GM19193 (cell line): ENCODE results near the gene KCNG1.

Source experiments
- POLR2A ChIP-seq: IDR thresholded peaks from 4 replicates; pipeline ENCODE4 v1.6.1; 2011; ENCODE audit not compliant: insufficient read depth, insufficient read length; ENCODE audit errors: extremely low read depth

The KCNG1 gene

GRCh38 chr20:51043811-51044210 lies 20.9 kb upstream of the KCNG1 start:
- no peak for TF ChIP-seq POLR2A

GRCh38 chr20:51042657-51043247 lies 19.8 kb upstream of the KCNG1 start:
- TF ChIP-seq POLR2A = no peak

DNA sequence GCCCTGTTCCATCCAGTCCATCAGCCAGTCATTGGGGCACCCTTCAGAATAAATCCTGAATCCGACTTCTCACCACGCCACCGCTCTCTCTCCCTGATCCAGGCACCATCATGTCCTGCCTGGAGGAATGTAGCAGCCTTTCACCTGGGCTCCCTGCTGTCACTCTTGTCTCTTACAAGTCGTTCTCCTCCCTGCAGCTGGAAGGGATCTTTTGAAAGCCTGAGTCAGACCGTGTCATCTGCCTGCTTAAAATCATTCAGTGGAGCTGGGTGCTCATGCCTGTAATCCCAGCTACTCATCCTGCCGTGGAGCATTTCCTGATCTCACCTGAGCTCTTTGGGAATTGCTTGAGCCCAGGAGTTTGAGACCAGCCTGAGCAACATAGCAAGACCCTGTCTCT lies 19.2 kb upstream of the KCNG1 start:
- TF ChIP-seq POLR2A = no peak

GRCh38 chr20:51037532-51038115 lies 14.7 kb upstream of the KCNG1 start:
- no peak for TF ChIP-seq POLR2A

DNA sequence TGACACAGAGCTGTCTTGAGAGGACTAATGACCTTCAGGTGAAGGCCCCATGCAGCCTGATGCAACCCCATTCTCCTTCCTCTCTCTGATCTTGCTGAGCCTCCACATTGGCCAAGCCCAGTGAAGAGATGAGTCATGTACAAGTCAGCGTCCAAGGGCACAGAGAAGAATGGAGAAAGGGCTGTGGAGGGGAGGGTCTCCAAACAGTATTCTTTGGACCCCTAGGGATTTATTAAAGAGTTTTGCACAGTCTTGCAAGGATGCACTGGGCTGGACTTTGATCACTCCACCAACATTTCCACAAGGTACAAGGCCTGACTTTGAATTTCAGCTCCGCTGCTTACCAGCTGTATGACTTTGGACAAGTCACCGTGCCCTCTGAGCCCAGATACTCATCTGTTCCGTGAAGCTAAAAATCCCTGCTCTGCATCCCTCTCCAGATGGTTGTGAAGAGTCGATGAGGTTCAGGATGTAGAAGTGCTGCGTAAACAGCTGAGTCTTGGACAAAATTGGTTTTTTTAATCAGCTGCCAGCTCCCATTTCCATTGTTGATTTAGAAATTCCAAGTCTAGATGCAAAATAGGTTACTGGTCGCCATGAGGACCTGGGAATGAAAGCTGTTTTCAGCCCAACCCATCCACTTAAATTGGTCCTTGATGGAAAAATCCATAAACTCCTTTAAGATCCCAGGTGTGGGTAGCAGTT lies 14.1 kb upstream of the KCNG1 start:
- no peak for TF ChIP-seq POLR2A

- TF ChIP-seq POLR2A = no peak
These were observed 13.3 kb upstream of the KCNG1 start for GRCh38 chr20:51036226-51036625.

- TF ChIP-seq POLR2A = no peak
These were observed 12.2 kb upstream of the KCNG1 start for GRCh38 chr20:51034988-51035656.

DNA sequence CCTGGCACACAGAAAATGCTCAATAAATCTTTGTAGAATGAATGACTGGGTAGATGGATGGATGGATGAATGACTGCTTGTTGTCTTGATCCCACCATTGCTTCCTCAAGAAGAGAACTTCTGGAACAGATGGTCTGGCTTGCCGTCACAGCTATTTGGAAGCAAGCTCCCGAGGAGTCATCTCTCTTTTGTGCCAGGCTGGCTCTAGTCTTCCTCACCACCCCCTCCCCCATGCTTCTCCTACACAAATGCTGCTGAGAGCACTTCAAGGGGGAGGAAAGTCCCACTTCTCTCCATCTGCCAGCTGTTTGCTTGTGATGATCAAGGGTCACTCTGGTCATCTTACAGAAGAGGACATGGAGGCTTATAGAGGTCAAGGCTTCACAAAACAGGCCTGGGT lies 11.6 kb upstream of the KCNG1 start:
- TF ChIP-seq POLR2A = no peak

- TF ChIP-seq POLR2A = no peak
These were observed 7.3 kb upstream of the KCNG1 start for GRCh38 chr20:51029963-51030920.

DNA sequence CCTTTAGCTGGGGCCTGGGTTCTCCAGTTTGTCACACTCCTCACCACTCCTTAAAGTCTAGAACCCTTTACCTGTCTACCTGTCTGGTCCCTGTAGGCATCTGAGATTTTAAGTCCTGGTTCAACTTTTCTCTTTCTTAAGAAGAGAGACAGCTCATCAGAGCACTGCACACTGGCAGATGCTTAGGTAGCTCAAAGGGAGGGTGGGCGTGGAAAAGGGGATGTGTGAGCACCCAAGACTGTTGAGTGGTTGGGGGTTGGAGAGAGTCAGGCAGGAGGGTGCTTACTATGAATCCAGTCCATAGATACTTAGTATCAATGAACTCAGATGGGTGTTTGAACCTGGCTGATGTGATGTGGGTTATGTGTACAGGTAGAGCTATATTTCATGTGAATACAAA lies 6.6 kb upstream of the KCNG1 start:
- no peak for TF ChIP-seq POLR2A

- TF ChIP-seq POLR2A = no peak
These were observed 5.8 kb upstream of the KCNG1 start for GRCh38 chr20:51028616-51029212.

GRCh38 chr20:51027035-51027795 lies 4.3 kb upstream of the KCNG1 start:
- TF ChIP-seq POLR2A = no peak

DNA sequence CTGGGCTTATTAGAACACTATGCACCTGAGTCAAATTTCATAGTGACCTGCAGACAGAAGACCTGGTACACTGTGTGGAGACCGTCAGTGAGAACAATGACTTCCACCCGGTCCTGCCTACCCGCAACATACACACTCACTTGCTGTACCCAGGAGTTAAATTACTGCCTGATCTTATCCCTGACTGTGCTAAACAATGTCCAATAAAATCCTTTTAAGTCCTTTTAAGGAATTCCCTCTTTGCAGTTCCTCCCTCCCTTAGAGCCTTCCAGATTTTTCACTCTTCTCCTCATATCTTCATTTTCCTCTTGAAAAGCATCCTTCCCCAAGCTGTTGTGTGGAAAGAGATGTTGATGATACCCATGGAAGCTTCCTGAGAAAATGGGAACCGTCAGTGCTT lies 3.4 kb upstream of the KCNG1 start:
- TF ChIP-seq POLR2A = no peak

DNA sequence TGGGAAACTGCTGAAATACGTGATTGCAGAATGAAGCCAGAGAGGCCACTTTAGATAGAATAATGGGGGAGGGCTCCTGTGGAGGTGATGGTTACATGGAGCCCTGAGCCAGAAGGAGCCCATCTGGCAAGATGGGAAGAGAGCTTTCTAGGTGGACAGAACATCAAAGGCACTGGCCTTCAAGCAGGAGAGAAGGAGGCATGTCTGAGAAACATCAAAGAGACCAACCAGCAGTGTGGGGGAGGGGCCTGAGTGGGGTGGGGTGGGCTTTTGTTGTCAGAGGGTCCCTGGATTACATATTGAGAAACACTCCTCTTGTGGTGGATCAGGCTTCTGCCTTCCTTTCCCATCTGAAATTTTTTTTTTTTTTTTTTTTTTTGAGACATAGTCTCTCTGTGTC lies 1.9 kb upstream of the KCNG1 start:
- TF ChIP-seq POLR2A = no peak
